Neural cell (in vitro differentiated cells): Measurements from ENCODE around the gene FBXW2. TPM values are rescaled to one million over a fixed set of nuclear protein-coding genes. Genes with fewer than 3 reads are reported as not detected.

ENCODE experiments used
- H2AFZ ChIP-seq: fragments of 200-600, 300-800 bp; sonication (generic), shearing (Covaris generic); 2 replicates; pipeline ENCODE4 v1.6.0; 2014; ENCODE audit warnings: low read depth, mild to moderate bottlenecking, antibody characterized with exemption, low read length, moderate library complexity
- H3F3A ChIP-seq: fragments of 200-600 bp; shearing (Covaris generic); 2 replicates; pipeline ENCODE4 v1.6.1; 2016; ENCODE audit warnings: mild to moderate bottlenecking, moderate library complexity, mixed read lengths, antibody characterized with exemption, low read length; ENCODE audit not compliant: insufficient read depth, poor library complexity, severe bottlenecking
- H3K27ac ChIP-seq: fragments of 200-600, 300-800 bp; sonication (generic), shearing (Covaris generic); 2 replicates; pipeline ENCODE4 v1.5.1; 2014; ENCODE audit warnings: mild to moderate bottlenecking, low read length, moderate library complexity
- H3K27me3 ChIP-seq: fragments of 300-800, 200-600 bp; sonication (generic), shearing (Covaris generic); 2 replicates; pipeline ENCODE4 v1.6.0; 2014; ENCODE audit warnings: mild to moderate bottlenecking, low read depth, low read length, moderate library complexity; ENCODE audit not compliant: insufficient read depth
- H3K36me3 ChIP-seq: fragments of 300-800, 200-600 bp; sonication (generic), shearing (Covaris generic); 2 replicates; pipeline ENCODE4 v1.5.1; 2014; ENCODE audit warnings: mild to moderate bottlenecking, antibody characterized with exemption, low read length, moderate library complexity; ENCODE audit not compliant: insufficient read depth
- H3K4me2 ChIP-seq: fragments of 300-800, 200-600 bp; sonication (generic), shearing (Covaris generic); 2 replicates; pipeline ENCODE4 v1.6.0; 2014; ENCODE audit warnings: mild to moderate bottlenecking, low read length
- H3K4me3 ChIP-seq: fragments of 300-800, 200-600 bp; sonication (generic), shearing (Covaris generic); 2 replicates; pipeline ENCODE4 v1.5.1; 2014; ENCODE audit warnings: mild to moderate bottlenecking, low read length, moderate library complexity
- H3K79me2 ChIP-seq: fragments of 200-600 bp; shearing (Covaris generic); replicated peaks from 2 replicates; pipeline ENCODE4 v1.6.0; 2014; ENCODE audit warnings: mild to moderate bottlenecking, low read length, moderate library complexity; ENCODE audit not compliant: insufficient read depth
- H3K9ac ChIP-seq: fragments of 300-800, 200-600 bp; sonication (generic), shearing (Covaris generic); 2 replicates; pipeline ENCODE4 v1.6.1; 2016; ENCODE audit warnings: mild to moderate bottlenecking, low read length, mixed read lengths
- H3K9me2 ChIP-seq: fragments of 200-600 bp; shearing (Covaris generic); 2 replicates; pipeline ENCODE4 v1.6.1; 2016; ENCODE audit warnings: mild to moderate bottlenecking, low read length, mixed read lengths; ENCODE audit not compliant: insufficient read depth
- H3K9me3 ChIP-seq: fragments of 200-600, 300-800 bp; sonication (generic), shearing (Covaris generic); 2 replicates; pipeline ENCODE4 v1.6.1; 2016; ENCODE audit warnings: mild to moderate bottlenecking, mixed run types, low read length, moderate library complexity, mixed read lengths
- H4K20me1 ChIP-seq: fragments of 200-600 bp; shearing (Covaris generic); 2 replicates; pipeline ENCODE4 v1.6.1; 2016; ENCODE audit warnings: mild to moderate bottlenecking, mixed run types; ENCODE audit not compliant: insufficient read depth
- EP300 ChIP-seq: fragments of 450-650 bp; conservative IDR thresholded peaks from 2 replicates; pipeline ENCODE4 v1.6.1; 2014; ENCODE audit warnings: antibody characterized with exemption, mild to moderate bottlenecking, moderate library complexity; ENCODE audit not compliant: poor library complexity, severe bottlenecking
- EZH2 ChIP-seq: fragments of 200-600, 300-800 bp; shearing (Covaris generic), sonication (generic); IDR thresholded peaks from 2 replicates; pipeline ENCODE4 v1.6.1; 2014; ENCODE audit warnings: antibody characterized with exemption, low read length, borderline replicate concordance, mild to moderate bottlenecking; ENCODE audit not compliant: insufficient read depth, poor library complexity, severe bottlenecking
- MXI1 ChIP-seq: fragments of 450-650 bp; conservative IDR thresholded peaks from 2 replicates; pipeline ENCODE4 v1.6.1; 2014; ENCODE audit warnings: antibody characterized with exemption, mild to moderate bottlenecking; ENCODE audit not compliant: poor library complexity, severe bottlenecking
- POLR2AphosphoS5 ChIP-seq: IDR thresholded peaks from 2 replicates; pipeline ENCODE4 v1.6.1; 2012
- RAD21 ChIP-seq: fragments of 450-650 bp; conservative IDR thresholded peaks from 2 replicates; pipeline ENCODE4 v1.6.1; 2014; ENCODE audit warnings: antibody characterized with exemption, mild to moderate bottlenecking, moderate library complexity
- REST ChIP-seq: IDR thresholded peaks from 2 replicates; pipeline ENCODE4 v1.6.1; 2012; ENCODE audit warnings: borderline replicate concordance
- SMC3 ChIP-seq: fragments of 450-650 bp; conservative IDR thresholded peaks from 2 replicates; pipeline ENCODE4 v1.6.1; 2014; ENCODE audit warnings: antibody characterized with exemption, mild to moderate bottlenecking, moderate library complexity; ENCODE audit not compliant: poor library complexity
- TAF1 ChIP-seq: IDR thresholded peaks from 2 replicates; pipeline ENCODE4 v1.6.1; 2012; ENCODE audit warnings: low read depth
- polyA plus RNA-seq: library from polyadenylated mRNA; depleted of rRNA; stranded (reverse); fragments of >200 nt; gene quantifications from 2 replicates; pipeline ENCODE4 v1.2.3, GENCODE V29; 2014
- TF ChIP-seq, protein P1 (sequence below): fragments of 450-650 bp; IDR thresholded peaks from 2 replicates; pipeline ENCODE4 v1.5.1; 2014; ENCODE audit warnings: antibody characterized with exemption, mild to moderate bottlenecking, moderate library complexity; ENCODE audit not compliant: poor library complexity, severe bottlenecking

The FBXW2 gene
- polyA plus RNA-seq, 1 donor from 2014 or later = 49.5 TPM

GRCh38 chr9:120724757-120725400 is 68.3 kb downstream of the FBXW2 start:
- no peaks in the 10 kb centered on the region for H4K20me1 ChIP-seq
- H3K9ac ChIP-seq = no peak overlapping the region
- no peaks in the 10 kb centered on the region for H3K9me2 ChIP-seq
- no peak overlapping the region for H3K4me2 ChIP-seq
- H3K27ac ChIP-seq = no peak overlapping the region
- H3K4me3 ChIP-seq = no peak overlapping the region
- H3K79me2 ChIP-seq = no peaks in the 10 kb centered on the region
- no peaks in the 10 kb centered on the region for H3K36me3 ChIP-seq
- H3F3A ChIP-seq = no peaks in the 10 kb centered on the region
- H2AFZ ChIP-seq = no peak overlapping the region
- TF ChIP-seq TAF1 = no peak
- TF ChIP-seq MXI1 = no peak
- TF ChIP-seq POLR2AphosphoS5 = no peak
- TF ChIP-seq SMC3 = no peak
- TF ChIP-seq EZH2 = no peak
- TF ChIP-seq, protein P1, sequence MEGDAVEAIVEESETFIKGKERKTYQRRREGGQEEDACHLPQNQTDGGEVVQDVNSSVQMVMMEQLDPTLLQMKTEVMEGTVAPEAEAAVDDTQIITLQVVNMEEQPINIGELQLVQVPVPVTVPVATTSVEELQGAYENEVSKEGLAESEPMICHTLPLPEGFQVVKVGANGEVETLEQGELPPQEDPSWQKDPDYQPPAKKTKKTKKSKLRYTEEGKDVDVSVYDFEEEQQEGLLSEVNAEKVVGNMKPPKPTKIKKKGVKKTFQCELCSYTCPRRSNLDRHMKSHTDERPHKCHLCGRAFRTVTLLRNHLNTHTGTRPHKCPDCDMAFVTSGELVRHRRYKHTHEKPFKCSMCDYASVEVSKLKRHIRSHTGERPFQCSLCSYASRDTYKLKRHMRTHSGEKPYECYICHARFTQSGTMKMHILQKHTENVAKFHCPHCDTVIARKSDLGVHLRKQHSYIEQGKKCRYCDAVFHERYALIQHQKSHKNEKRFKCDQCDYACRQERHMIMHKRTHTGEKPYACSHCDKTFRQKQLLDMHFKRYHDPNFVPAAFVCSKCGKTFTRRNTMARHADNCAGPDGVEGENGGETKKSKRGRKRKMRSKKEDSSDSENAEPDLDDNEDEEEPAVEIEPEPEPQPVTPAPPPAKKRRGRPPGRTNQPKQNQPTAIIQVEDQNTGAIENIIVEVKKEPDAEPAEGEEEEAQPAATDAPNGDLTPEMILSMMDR = no peak
- TF ChIP-seq RAD21 = no peak
- no peak for TF ChIP-seq REST
- no peak for TF ChIP-seq EP300
- no peaks in the 10 kb centered on the region for H3K27me3 ChIP-seq
- no peaks in the 10 kb centered on the region for H3K9me3 ChIP-seq

GRCh38 chr9:120723565-120723964 is 69.7 kb downstream of the FBXW2 start:
- H3K27ac ChIP-seq = no peak overlapping the region
- H3K9me3 ChIP-seq = no peaks in the 10 kb centered on the region
- no peaks in the 10 kb centered on the region for H4K20me1 ChIP-seq
- no peaks in the 10 kb centered on the region for H3K27me3 ChIP-seq
- no peak overlapping the region for H3K4me3 ChIP-seq
- no peak overlapping the region for H3K4me2 ChIP-seq
- TF ChIP-seq SMC3 (no peak), POLR2AphosphoS5 (no peak), EZH2 (no peak), REST (no peak), RAD21 (no peak), EP300 (no peak), TAF1 (no peak)
- TF ChIP-seq, protein P1 = no peak
- no peaks in the 10 kb centered on the region for H3K79me2 ChIP-seq
- no peaks in the 10 kb centered on the region for H3K36me3 ChIP-seq
- no peak overlapping the region for H3K9ac ChIP-seq
- H3K9me2 ChIP-seq = no peaks in the 10 kb centered on the region
- H2AFZ ChIP-seq = no peak overlapping the region
- H3F3A ChIP-seq = no peaks in the 10 kb centered on the region
